Measurements from ENCODE around the gene SON.
"Not testable (repeated sequence)": the region's sequence is repeated elsewhere in the genome, so short reads cannot be mapped to it uniquely, and the experiment has no call there.

SON gene

GRCh38 chr21:33542640-33543504 is at the start of gene SON:
TSS of gene SON (plus strand) at chr21:33543038. CDS start at chr21:33543093, 55 bp downstream.
- Mint-ChIP-seq H3K4me1 (peaks cover 15% of the 10 kb centered on the region), H3K4me3 (peak within 1 kb of the TSS; percentile 100), H3K9me3 (no peaks in the 10 kb centered on the region), H3K36me3 (peaks cover 4% of the 10 kb centered on the region), H3K27ac (peak within 1 kb of the TSS; percentile 100), H3K27me3 (no peaks in the 10 kb centered on the region)
- DNase-seq (ENCODE audit: low spot score in 2 of 2) (peak; percentile 86 to 96), ATAC-seq (ENCODE audit: low read depth) (peak; percentile 82)

DNA sequence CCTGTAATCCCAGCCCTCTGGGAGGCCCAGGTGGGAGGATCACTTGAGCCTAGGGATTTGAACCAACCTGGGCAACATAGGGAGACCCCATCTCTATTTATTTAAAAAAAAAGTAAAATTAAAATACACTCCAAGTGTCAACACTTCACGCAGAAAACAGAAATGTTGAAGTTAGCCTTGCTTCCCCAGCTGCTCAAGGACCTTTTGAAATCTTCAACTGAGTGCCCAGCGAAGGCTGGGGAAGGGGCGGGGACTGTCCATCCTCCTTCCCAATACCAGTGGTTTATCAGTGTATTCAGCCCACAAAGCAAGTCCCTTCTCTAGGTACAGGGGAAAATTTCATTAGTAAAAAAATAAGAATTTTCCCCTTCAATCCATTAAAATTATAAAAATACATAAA is 49.1 kb upstream of the SON start:
- Mint-ChIP-seq H3K36me3 (no peaks in the 10 kb centered on the region), H3K9me3 (no peaks in the 10 kb centered on the region), H3K4me3 (no peak overlapping the region), H3K4me1 (peaks cover 10% of the 10 kb centered on the region), H3K27me3 (peaks cover 3% of the 10 kb centered on the region), H3K27ac (no peak overlapping the region)
- no peak for ATAC-seq (ENCODE audit: low read depth)
- DNase-seq (ENCODE audit: low spot score in 2 of 2): no peak

- Mint-ChIP-seq H3K27me3 (peaks cover 3% of the 10 kb centered on the region), H3K27ac (no peak overlapping the region), H3K36me3 (no peaks in the 10 kb centered on the region), H3K9me3 (no peaks in the 10 kb centered on the region), H3K4me1 (peaks cover 8% of the 10 kb centered on the region), H3K4me3 (no peak overlapping the region)
- ATAC-seq (ENCODE audit: low read depth) (no peak), DNase-seq (ENCODE audit: low spot score in 2 of 2) (no peak)
Observed at GRCh38 chr21:33495743-33496142, 47.1 kb upstream of the SON start.

GRCh38 chr21:33496345-33496744 is 46.5 kb upstream of the SON start:
- ATAC-seq (ENCODE audit: low read depth): no peak
- Mint-ChIP-seq H3K4me1 (peaks cover 5% of the 10 kb centered on the region), H3K27me3 (peaks cover 3% of the 10 kb centered on the region), H3K9me3 (no peaks in the 10 kb centered on the region), H3K4me3 (no peak overlapping the region), H3K27ac (no peak overlapping the region), H3K36me3 (no peaks in the 10 kb centered on the region)
- DNase-seq (ENCODE audit: low spot score in 2 of 2): no peak

DNA sequence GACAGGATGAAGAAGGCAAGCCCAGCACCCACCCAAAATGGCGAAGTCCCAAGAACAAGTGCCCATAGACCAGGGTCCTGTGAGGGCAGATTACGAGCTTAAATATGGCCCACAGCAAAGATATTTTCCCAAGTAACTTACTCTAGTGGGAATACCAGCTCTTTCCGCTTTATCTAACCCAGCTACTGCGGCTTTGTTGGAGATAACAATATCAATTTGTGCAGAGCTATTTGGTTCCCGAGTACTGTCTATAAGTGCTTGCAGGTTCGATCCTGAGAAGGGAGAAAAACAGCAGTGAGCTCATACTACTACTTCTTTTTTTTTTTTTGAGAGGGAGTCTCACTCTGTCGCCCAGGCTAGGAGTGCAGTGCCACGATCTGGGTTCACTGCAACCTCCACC is 37.0 kb upstream of the SON start:
- ATAC-seq (ENCODE audit: low read depth): no peak
- H3K27ac Mint-ChIP-seq: no peak overlapping the region

GRCh38 chr21:33507003-33507402 is 35.8 kb upstream of the SON start:
- not testable (repeated sequence) for H3K27ac Mint-ChIP-seq; H3K4me3 Mint-ChIP-seq; ATAC-seq (ENCODE audit: low read depth); H3K9me3 Mint-ChIP-seq; DNase-seq (ENCODE audit: low spot score in 2 of 2); H3K4me1 Mint-ChIP-seq; H3K27me3 Mint-ChIP-seq
- H3K36me3 Mint-ChIP-seq: peaks cover 22% of the 10 kb centered on the region

More for the DNA sequence above, 37.0 kb upstream of the SON start:
- DNase-seq (ENCODE audit: low spot score in 2 of 2): no peak
- H3K27me3 Mint-ChIP-seq: no peaks in the 10 kb centered on the region
- H3K4me3 Mint-ChIP-seq: no peak overlapping the region
- no peaks in the 10 kb centered on the region for H3K4me1 Mint-ChIP-seq
- H3K36me3 Mint-ChIP-seq: peaks cover 22% of the 10 kb centered on the region
- peaks cover 3% of the 10 kb centered on the region for H3K9me3 Mint-ChIP-seq

GRCh38 chr21:33510826-33511225 is 32.0 kb upstream of the SON start:
- Mint-ChIP-seq H3K4me3 (no peak overlapping the region), H3K27ac (no peak overlapping the region), H3K4me1 (no peaks in the 10 kb centered on the region), H3K9me3 (peaks cover 3% of the 10 kb centered on the region), H3K36me3 (peaks cover 29% of the 10 kb centered on the region), H3K27me3 (no peaks in the 10 kb centered on the region)
- no peak for DNase-seq (ENCODE audit: low spot score in 2 of 2)
- no peak for ATAC-seq (ENCODE audit: low read depth)

- Mint-ChIP-seq H3K27me3 (no peaks in the 10 kb centered on the region), H3K27ac (no peak overlapping the region), H3K9me3 (peaks cover 3% of the 10 kb centered on the region), H3K36me3 (peaks cover 30% of the 10 kb centered on the region), H3K4me3 (no peak overlapping the region), H3K4me1 (no peaks in the 10 kb centered on the region)
- no peak for ATAC-seq (ENCODE audit: low read depth)
- DNase-seq (ENCODE audit: low spot score in 2 of 2): no peak
Observed at GRCh38 chr21:33511639-33512038, 31.2 kb upstream of the SON start.

DNA sequence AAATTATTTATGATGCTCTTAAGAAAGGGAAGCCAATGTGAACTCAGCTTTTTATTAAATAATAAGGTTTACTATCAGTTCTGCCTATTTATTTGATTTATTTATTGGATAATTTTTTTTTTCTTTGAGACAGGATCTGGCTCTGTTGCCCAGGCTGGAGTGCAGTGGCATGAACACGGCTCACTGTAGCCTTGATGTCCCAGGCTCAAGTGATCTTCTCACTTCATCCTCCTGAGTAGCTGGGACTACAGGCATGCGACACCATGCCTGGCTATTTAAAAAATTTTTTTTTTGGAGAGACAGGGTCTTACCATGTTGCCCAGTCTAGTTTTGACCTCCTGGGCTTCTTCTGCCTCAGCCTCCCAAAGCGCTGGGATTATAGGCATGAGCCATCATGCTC is 30.4 kb upstream of the SON start:
- Mint-ChIP-seq H3K4me1 (no peaks in the 10 kb centered on the region), H3K4me3 (no peak overlapping the region), H3K27me3 (no peaks in the 10 kb centered on the region), H3K36me3 (peaks cover 29% of the 10 kb centered on the region), H3K27ac (no peak overlapping the region), H3K9me3 (no peaks in the 10 kb centered on the region)
- ATAC-seq (ENCODE audit: low read depth): no peak
- DNase-seq (ENCODE audit: low spot score in 2 of 2): no peak

DNA sequence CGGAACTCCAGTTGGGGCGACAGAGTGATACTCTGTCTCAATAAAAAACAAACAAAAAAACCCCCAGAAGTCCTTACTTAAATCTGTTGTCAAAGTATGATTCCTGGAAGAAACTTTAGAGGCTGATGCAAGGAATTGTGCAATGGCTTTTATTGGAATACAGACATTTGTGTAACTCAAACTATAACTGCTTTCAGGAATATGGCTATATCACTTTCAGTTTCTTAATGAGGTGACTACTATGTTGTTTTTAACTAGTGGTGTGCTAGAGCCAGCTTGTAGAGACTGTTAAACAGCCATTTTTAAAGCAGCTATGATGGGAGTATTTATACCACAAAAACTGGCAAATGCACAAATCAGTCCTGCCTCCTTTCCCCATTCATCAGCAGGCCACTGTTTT is 28.6 kb upstream of the SON start:
- Mint-ChIP-seq H3K27me3 (no peaks in the 10 kb centered on the region), H3K9me3 (no peaks in the 10 kb centered on the region), H3K4me1 (no peaks in the 10 kb centered on the region), H3K36me3 (peaks cover 34% of the 10 kb centered on the region), H3K4me3 (no peak overlapping the region), H3K27ac (no peak overlapping the region)
- ATAC-seq (ENCODE audit: low read depth): no peak
- DNase-seq (ENCODE audit: low spot score in 2 of 2): no peak

DNA sequence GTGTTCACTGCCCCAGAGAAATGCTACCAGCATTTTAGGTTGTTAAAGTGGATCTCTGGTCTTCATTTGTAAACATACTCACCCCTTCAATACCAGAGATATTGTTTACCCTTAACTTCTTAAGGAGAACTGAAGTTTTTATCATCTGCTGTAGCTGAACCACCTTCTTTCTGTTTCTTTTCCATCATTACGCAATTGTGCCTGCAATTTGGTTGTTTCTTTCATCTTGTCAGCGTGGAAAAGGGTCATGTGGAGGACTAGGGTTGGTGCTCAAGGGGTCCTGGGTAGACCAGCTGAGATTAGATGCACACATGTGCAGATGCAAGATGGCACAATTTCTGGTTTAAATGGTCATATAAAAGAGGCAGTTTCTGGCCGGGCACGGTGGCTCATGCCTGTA is 23.9 kb upstream of the SON start:
- ATAC-seq (ENCODE audit: low read depth) (no peak), DNase-seq (ENCODE audit: low spot score in 2 of 2) (no peak)
- Mint-ChIP-seq H3K4me1 (no peaks in the 10 kb centered on the region), H3K36me3 (peaks cover 34% of the 10 kb centered on the region), H3K4me3 (no peak overlapping the region), H3K27me3 (no peaks in the 10 kb centered on the region), H3K27ac (no peak overlapping the region), H3K9me3 (no peaks in the 10 kb centered on the region)

DNA sequence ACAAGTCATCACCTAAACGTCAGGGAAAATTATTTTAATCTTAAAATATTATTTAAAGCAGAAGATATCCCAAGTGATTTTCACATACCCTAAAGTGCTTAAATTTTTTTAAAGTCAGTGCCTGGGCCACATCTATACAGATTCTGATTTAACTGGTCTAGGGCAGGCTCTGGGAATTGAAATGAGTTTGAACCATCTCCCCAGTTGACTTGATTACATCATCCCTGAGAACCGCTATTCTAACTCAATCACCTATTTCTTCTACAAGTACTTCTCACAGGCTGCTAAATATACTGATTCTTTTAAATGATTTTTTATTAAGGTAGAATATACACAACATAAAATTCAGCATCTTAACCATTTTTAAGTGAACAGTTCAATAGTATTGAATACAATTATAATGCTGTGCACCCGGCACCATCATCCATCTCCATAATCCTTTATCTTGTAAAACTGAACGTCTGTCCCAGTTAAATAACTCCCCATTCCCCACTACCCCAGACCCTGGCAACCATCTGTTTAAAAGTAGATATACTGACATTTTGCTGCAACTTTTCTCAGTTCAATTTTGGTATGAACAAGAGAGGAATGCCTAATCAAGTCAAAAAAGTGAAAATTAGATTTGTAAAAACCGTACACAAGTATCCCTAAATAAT is 20.4 kb upstream of the SON start:
- no peak for DNase-seq (ENCODE audit: low spot score in 2 of 2)
- Mint-ChIP-seq H3K36me3 (peaks cover 23% of the 10 kb centered on the region), H3K9me3 (no peaks in the 10 kb centered on the region), H3K27me3 (no peaks in the 10 kb centered on the region), H3K4me3 (no peak overlapping the region), H3K27ac (peak overlapping the region; percentile 53), H3K4me1 (no peaks in the 10 kb centered on the region)
- no peak for ATAC-seq (ENCODE audit: low read depth)

- Mint-ChIP-seq H3K27ac (peak overlapping the region; percentile 53), H3K9me3 (no peaks in the 10 kb centered on the region), H3K4me1 (no peaks in the 10 kb centered on the region), H3K36me3 (peaks cover 24% of the 10 kb centered on the region), H3K27me3 (no peaks in the 10 kb centered on the region), H3K4me3 (no peak overlapping the region)
- ATAC-seq (ENCODE audit: low read depth) (no peak), DNase-seq (ENCODE audit: low spot score in 2 of 2) (no peak)
Observed at GRCh38 chr21:33522953-33523349, 19.9 kb upstream of the SON start.

- DNase-seq (ENCODE audit: low spot score in 2 of 2) (no peak), ATAC-seq (ENCODE audit: low read depth) (no peak)
- Mint-ChIP-seq H3K27me3 (no peaks in the 10 kb centered on the region), H3K4me3 (no peak overlapping the region), H3K36me3 (peaks cover 30% of the 10 kb centered on the region), H3K27ac (peak overlapping the region; percentile 9), H3K4me1 (no peaks in the 10 kb centered on the region), H3K9me3 (no peaks in the 10 kb centered on the region)
Observed at GRCh38 chr21:33531007-33531406, 11.8 kb upstream of the SON start.
